NB4 (cell line): ENCODE results near the gene TOP3B.

ENCODE experiments used
- MYC ChIP-seq: IDR thresholded peaks from 2 replicates; pipeline ENCODE4 v1.6.1; 2011; ENCODE audit warnings: low read depth, low read length
- POLR2A ChIP-seq: IDR thresholded peaks from 2 replicates; pipeline ENCODE4 v1.6.1; 2011; ENCODE audit warnings: mild to moderate bottlenecking; ENCODE audit not compliant: insufficient read length; ENCODE audit errors: extremely low read depth
- TF ChIP-seq, protein P1 (sequence below): IDR thresholded peaks from one replicate; pipeline ENCODE4 v1.5.1; 2012; ENCODE audit warnings: low read depth, low read length
- TF ChIP-seq, protein P2 (sequence below): IDR thresholded peaks from 2 replicates; pipeline ENCODE4 v1.6.1; 2011; ENCODE audit warnings: low read depth, low read length

DNA sequence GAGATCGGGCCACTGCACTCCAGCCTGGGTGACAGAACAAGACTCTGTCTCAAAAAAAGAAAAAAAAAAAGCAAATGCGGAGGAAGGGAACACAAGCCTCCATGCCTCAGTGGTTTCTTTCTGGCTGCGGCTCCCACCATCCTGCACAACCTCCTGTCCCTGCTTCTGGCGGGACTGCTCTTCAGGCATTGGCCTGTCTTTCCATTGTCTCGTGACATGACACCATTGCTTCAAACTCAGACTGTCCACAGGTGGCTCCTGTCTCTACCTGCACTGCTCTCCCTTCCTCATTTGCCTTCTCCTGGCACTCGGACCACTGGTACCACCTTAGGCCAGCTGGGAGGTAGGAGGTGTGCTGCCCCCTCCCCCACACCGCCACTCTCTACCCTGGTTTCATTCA is 19.3 kb downstream of the TOP3B start:
- TF ChIP-seq, protein P1, sequence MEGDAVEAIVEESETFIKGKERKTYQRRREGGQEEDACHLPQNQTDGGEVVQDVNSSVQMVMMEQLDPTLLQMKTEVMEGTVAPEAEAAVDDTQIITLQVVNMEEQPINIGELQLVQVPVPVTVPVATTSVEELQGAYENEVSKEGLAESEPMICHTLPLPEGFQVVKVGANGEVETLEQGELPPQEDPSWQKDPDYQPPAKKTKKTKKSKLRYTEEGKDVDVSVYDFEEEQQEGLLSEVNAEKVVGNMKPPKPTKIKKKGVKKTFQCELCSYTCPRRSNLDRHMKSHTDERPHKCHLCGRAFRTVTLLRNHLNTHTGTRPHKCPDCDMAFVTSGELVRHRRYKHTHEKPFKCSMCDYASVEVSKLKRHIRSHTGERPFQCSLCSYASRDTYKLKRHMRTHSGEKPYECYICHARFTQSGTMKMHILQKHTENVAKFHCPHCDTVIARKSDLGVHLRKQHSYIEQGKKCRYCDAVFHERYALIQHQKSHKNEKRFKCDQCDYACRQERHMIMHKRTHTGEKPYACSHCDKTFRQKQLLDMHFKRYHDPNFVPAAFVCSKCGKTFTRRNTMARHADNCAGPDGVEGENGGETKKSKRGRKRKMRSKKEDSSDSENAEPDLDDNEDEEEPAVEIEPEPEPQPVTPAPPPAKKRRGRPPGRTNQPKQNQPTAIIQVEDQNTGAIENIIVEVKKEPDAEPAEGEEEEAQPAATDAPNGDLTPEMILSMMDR = no peak
- TF ChIP-seq POLR2A (no peak), MYC (no peak)
- TF ChIP-seq, protein P2, sequence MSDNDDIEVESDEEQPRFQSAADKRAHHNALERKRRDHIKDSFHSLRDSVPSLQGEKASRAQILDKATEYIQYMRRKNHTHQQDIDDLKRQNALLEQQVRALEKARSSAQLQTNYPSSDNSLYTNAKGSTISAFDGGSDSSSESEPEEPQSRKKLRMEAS = no peak
